ENCODE data around the gene GASK1A.

Gene GASK1A

DNA sequence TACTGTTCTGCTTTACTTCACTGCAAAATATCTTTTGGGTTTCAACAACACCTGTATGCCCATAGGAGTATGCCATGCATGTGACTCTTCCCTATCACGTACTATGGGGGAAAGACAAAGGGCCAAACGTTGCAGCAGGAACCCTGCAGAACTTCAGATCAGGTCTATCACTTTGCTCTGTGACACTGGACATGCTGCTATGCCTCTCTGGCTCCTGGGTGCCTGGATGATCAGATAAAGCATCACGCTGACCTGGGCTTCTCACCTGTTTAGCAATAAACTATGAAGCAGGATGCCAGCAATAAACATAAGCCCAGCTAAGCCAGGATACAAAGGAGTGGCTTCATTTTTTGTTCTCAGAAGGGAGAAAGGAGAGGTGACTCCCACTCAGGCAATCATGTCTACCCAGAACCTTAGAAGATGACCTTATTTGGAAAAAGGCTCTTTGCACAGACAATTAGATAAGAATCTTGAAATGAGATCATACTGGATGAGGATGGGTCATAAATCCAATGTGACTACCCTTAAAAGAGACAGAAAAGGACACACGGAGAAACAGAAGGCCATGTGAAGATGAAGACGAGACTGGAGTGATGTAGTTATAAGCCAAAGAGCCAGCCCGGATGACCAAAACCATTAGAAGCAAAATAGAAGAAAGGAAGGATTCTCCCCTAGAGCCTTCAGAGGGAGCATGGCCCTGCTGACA, 107.5 kb downstream of the GASK1A start:
- no peak for DNase-seq (ENCODE audit: low read depth in 2 of 2)

DNA sequence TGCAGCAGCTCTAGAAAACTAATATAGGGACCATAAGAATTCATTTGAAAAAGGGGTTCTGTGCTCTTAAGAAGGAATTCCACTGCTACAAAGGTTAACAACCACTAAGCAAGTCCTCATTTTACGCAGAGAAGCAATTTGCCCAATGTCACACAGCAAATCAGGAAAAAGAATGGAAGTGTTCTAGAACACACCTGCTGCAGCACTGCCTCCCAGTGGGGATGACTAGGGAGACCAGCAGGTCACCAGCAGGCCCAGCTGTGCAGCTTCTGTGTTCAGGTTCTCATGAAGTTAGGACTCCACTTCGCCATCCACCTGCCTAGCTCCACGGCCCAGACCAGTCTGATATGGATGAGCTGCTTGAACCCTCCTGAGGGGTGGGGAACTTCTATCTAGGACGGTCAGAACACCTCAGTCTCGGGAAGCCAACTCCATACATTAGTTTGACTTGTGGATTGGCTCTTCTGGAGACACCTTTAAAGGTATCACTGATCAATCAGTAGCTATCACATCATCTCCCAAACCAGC, 108.2 kb downstream of the GASK1A start:
- no peak for DNase-seq (ENCODE audit: low read depth in 2 of 2)

DNA sequence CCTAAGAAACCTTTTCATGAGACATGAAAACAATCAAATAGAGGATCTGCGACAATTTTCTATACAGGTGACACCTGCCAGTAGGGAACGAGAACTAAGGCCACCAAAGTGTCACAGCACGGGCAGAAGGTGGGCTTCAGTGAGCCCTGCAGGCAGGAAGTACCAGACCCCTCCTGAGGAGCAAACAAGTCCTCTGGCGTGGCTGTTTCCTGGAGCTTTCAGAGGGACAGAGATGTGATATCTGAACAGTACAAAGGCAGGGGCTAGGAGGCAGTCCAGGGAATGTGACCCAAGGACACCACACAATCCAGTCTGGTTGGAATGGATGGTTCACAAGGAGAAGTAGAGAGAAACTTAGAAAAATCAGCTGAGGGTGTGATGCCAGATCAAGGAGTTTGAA, 110.0 kb downstream of the GASK1A start:
- no peak for DNase-seq (ENCODE audit: low read depth in 2 of 2)

DNA sequence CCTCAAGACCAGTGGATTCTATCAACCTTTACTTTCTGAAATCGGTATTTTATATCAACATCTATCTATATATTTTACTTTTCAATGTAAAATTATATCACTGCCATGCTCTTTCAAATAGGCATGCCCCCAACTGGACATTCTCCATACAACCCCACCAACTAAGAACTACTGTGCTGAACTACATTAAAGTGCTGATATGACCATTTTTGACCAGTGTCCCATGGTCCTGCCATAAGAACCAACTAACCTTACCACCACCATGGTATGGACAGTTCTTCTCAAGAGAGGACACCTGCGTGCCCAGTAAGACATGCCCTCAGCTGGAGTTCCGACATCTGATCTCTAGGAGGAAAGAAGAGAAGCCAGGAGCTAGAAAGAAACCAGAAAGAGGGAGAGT, 111.1 kb downstream of the GASK1A start:
- no peak for DNase-seq (ENCODE audit: low read depth in 2 of 2)

GRCh38 chr3:43091481-43091880, 112.4 kb downstream of the GASK1A start:
- DNase-seq (ENCODE audit: low read depth in 2 of 2): no peak

GRCh38 chr3:43093006-43093405, 113.9 kb downstream of the GASK1A start:
- no peak for DNase-seq (ENCODE audit: low read depth in 2 of 2)

DNA sequence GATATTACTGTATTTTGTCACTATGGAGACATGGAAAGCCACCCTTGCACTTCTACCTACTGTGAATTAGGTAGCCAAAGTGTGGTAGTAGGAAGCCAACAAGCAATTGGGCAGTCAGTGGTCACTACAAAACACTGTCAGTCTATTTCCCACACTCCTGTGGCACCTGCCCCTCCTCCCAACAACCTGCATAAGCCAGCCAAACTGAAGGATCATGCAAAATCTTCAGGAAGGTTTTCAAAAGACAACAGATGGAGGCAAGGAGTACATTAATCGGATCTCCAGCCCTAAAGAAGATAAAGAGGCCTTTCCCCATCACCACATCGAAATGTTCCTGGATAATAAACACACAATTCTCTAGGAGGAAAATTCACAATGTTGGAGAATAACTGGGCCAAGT, 114.9 kb downstream of the GASK1A start:
- no peak for DNase-seq (ENCODE audit: low read depth in 2 of 2)

- DNase-seq (ENCODE audit: low read depth in 2 of 2): no peak
Measured at GRCh38 chr3:43094381-43094780, 115.3 kb downstream of the GASK1A start.

DNA sequence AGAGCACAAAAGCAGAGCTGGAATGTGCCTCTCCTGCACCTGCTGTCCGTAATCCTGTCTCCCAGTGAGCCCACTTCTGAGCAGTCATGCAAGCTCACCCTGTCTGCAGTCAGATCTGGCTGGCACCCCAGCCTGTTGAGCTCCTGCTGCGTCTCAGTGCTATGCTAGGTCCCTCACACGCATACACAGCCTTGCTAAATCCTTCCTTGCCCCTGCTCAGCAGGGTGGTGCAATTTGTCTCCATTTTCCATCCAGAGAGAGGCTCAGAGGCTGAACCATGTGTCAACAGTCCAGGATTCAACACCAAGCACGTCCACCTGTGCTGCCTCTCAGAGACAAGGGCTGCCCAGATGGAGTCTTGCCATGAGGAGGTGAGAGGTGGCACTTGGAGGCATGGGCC, 115.7 kb downstream of the GASK1A start:
- DNase-seq (ENCODE audit: low read depth in 2 of 2): no peak

- no peak for DNase-seq (ENCODE audit: low read depth in 2 of 2)
Measured at GRCh38 chr3:43095370-43095769, 116.3 kb downstream of the GASK1A start.

GRCh38 chr3:43096761-43097160, 117.7 kb downstream of the GASK1A start:
- no peak for DNase-seq (ENCODE audit: low read depth in 2 of 2)

DNA sequence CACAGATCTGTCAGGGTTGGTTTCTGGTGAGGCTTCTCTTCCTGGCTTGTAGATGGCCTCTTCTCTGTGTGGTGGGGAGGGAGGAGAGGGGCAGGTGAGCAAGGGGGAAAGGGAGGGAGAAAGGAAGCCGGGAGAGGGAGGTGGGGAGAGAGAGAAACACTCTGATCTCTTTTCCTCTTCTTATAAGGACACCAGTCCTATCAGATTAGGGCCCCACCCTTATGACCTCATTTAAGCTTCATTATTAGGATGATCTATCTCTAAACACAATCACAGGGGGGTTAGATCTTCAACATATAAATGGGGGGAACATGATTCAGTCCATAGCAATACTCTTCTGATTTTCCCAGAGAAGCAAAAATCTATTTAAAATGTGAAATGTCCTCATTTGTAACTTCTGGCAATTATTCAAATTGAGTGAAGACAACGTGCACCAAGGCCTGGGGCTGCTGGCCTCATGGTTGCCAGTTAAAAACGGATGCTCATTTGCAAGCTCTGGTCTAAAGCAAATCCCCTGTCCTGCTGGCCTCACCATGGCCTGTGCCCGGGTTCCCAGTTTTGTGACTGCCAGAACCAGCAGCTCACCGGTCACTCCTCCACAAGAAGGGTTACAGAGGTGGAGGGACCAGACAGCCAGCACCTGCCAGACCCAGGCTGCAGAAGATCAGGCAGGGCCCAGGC, 118.4 kb downstream of the GASK1A start:
- DNase-seq (ENCODE audit: low read depth in 2 of 2): no peak

GRCh38 chr3:43098761-43099160, 119.7 kb downstream of the GASK1A start:
- no peak for DNase-seq (ENCODE audit: low read depth in 2 of 2)

- no peak for DNase-seq (ENCODE audit: low read depth in 2 of 2)
Measured at GRCh38 chr3:43102773-43103480, 123.8 kb downstream of the GASK1A start.

GRCh38 chr3:43104039-43104438, 124.9 kb downstream of the GASK1A start:
- no peak for DNase-seq (ENCODE audit: low read depth in 2 of 2)

DNA sequence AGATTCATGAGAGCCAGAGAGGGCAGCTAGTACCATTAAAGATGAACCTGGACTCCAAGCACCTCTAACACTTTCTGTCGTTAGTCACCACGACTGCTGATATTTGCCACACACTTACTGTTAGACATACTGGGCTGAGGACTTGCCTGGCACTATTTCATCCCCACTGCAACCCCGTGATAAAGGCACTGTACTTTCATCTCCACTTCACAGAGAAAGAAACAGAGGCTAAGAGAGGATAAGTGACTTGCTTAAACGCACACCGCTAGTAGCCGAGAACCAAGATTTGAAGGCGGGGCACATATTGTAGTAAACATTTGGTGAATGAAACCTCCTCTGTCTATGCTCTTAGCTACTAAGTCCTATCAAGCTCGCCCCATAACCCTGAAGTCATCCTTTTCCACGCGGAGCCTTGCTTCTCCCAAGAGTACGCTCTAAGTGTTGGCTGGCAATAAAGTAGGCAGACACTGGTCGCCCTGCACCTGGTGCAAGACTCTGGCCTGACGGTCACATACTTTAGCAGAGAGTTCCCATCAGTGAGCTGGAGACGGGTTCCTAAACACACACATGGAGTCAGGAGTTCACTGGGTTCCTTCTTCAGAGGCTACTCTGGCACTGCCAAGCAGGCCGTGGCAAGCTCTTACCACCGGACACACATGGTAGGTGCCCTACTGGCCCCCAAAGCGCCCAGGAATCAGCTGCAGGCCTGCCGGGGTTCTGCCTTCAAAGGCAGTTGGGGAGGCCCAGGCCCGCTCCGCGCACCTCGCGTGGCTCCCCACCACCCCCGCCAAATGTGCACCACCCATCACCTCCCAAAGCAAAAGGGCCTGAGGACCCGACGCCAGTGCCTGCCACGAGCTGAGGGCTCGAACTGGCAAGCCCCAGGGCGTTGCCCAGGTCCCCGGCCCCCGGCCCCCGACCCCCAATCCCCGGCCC, 125.8 kb downstream of the GASK1A start:
- no peak for DNase-seq (ENCODE audit: low read depth in 2 of 2)

- peak; percentile 74 to 84 for DNase-seq (ENCODE audit: low read depth in 2 of 2)
Measured at GRCh38 chr3:43105596-43106292, 126.6 kb downstream of the GASK1A start, which contains the start of gene POMGNT2. Gene POMGNT2, minus strand, starts transcription at chr3:43106079. Its CDS starts 24,648 bp downstream, at chr3:43081431.

GRCh38 chr3:43106293-43106628, 127.2 kb downstream of the GASK1A start:
- DNase-seq (ENCODE audit: low read depth in 2 of 2): no peak
